GM12878 (cell line): ENCODE data around the gene WTIP. TPM values are rescaled to one million over a fixed set of nuclear protein-coding genes. Genes with fewer than 3 reads are reported as not detected.

Experiments
- ATAC-seq: fragments of 200-7000 bp; cut with Tn5 transposase; 3 replicates; pipeline ENCODE4 v1.9.1; 2020; ENCODE audit warnings: mild to moderate bottlenecking, moderate library complexity
- BruUV-seq: library from RNA; stranded (reverse); fragments of 400-500 nt; replicated peaks from 2 replicates; lab custom pipeline; 2021; lab: Mats Ljungman, UMichigan
- CTCF ChIA-PET: fragments of 300-600 bp; sonication (Branson Sonifier 250); formaldehyde crosslinking; extraction: SDS; loops from one replicate; lab custom pipeline; 2021; ENCODE audit warnings: inconsistent platforms; lab: Yijun Ruan, JAX
- POLR2A ChIA-PET: fragments of 350-600 bp; formaldehyde crosslinking; extraction: SDS; loops from one replicate; lab custom pipeline; 2021; ENCODE audit warnings: inconsistent platforms; lab: Charles Lee
- RAD21 ChIA-PET: fragments of 300-600 bp; sonication (Branson Sonifier 250); formaldehyde crosslinking; loops from one replicate; lab custom pipeline; 2023; ENCODE audit warnings: antibody characterized with exemption; ENCODE audit not compliant: unreplicated experiment; lab: Charles Lee
- SMC1A ChIA-PET: fragments of 300-600 bp; sonication (Branson Sonifier 250); formaldehyde crosslinking; loops from one replicate; lab custom pipeline; 2023; ENCODE audit not compliant: unreplicated experiment, uncharacterized antibody; lab: Charles Lee
- DNase-seq: peaks from one replicate; pipeline ENCODE4 v3.0.0-alpha.2; 2011; ENCODE audit warnings: low read depth, low spot score
- FAIRE-seq: peaks from 3 replicates; lab custom pipeline; 2011; peaks lifted over from hg19 to GRCh38; lab: Jason Lieb, UNC
- H2AFZ ChIP-seq: 2 replicates; pipeline ENCODE4 v1.6.0; 2011; ENCODE audit warnings: low read depth, low read length, control low read depth; ENCODE audit not compliant: control insufficient read depth
- H3K27ac ChIP-seq: 2 replicates; pipeline ENCODE4 v1.5.1; 2011; ENCODE audit warnings: control low read depth; ENCODE audit not compliant: control insufficient read depth, insufficient read depth
- H3K27me3 ChIP-seq, 2 experiments: replicated peaks in 1 of 2; 2 replicates each; pipeline versions ENCODE4 v1.6.0 to v1.6.1; 2011; ENCODE audit warnings: low read length in 1 of 2; ENCODE audit not compliant: control insufficient read depth in 2 of 2, insufficient read depth in 2 of 2
- H3K36me3 ChIP-seq, 2 experiments: 2 replicates each; pipeline ENCODE4 v1.5.1; 2011; ENCODE audit warnings: low read length in 1 of 2; ENCODE audit not compliant: control insufficient read depth in 2 of 2, insufficient read depth in 2 of 2
- H3K4me1 ChIP-seq: 2 replicates; pipeline ENCODE4 v1.6.1; 2011; ENCODE audit warnings: mild to moderate bottlenecking, low read length, moderate library complexity, mixed read lengths; ENCODE audit not compliant: control insufficient read depth, insufficient read depth
- H3K4me2 ChIP-seq: 2 replicates; pipeline ENCODE4 v1.6.0; 2011; ENCODE audit warnings: control low read depth; ENCODE audit not compliant: control insufficient read depth, insufficient read depth
- H3K4me3 ChIP-seq: fragments of 200-600 bp; sonication (generic); 2 replicates; pipeline ENCODE4 v1.5.1; 2016
- H3K79me2 ChIP-seq: 2 replicates; pipeline ENCODE4 v1.6.0; 2011; ENCODE audit warnings: low read length; ENCODE audit not compliant: control insufficient read depth, insufficient read depth
- H3K9ac ChIP-seq: 2 replicates; pipeline ENCODE4 v1.8.0; 2011; ENCODE audit warnings: low read length, control low read depth, mixed read lengths; ENCODE audit not compliant: control insufficient read depth, insufficient read depth
- H3K9me3 ChIP-seq: replicated peaks from 3 replicates; pipeline ENCODE4 v1.5.1; 2011; ENCODE audit warnings: mild to moderate bottlenecking, low read length; ENCODE audit not compliant: control insufficient read depth, insufficient read depth
- H4K20me1 ChIP-seq: 2 replicates; pipeline ENCODE4 v1.6.0; 2011; ENCODE audit not compliant: control insufficient read depth, insufficient read depth
- ESRRA ChIP-seq: IDR thresholded peaks from 2 replicates; pipeline ENCODE4 v1.6.1; 2012; ENCODE audit warnings: mild to moderate bottlenecking, low read length, improper control_type of control experiment
- HCFC1 ChIP-seq: fragments of 150-350 bp; IDR thresholded peaks from 2 replicates; pipeline ENCODE4 v1.6.1; 2014; ENCODE audit warnings: low read length
- HSF1 ChIP-seq: fragments of 150-350 bp; IDR thresholded peaks from 2 replicates; pipeline ENCODE4 v1.6.1; 2014; ENCODE audit warnings: mild to moderate bottlenecking, low read depth, low read length
- IKZF2 ChIP-seq, 2 experiments: fragments of 450-650 bp; IDR thresholded peaks; 2 replicates each; pipeline ENCODE4 v1.6.1; 2017; ENCODE audit warnings: mild to moderate bottlenecking in 2 of 2, moderate library complexity in 2 of 2
- MXI1 ChIP-seq: fragments of 150-350 bp; IDR thresholded peaks from 2 replicates; pipeline ENCODE4 v1.6.1; 2011; ENCODE audit warnings: low read depth, mild to moderate bottlenecking, inconsistent platforms, low read length, improper control_type of control experiment
- NFXL1 ChIP-seq: fragments of 450-650 bp; IDR thresholded peaks from 2 replicates; pipeline ENCODE4 v1.6.1; 2017; ENCODE audit warnings: antibody characterized with exemption, mild to moderate bottlenecking, borderline replicate concordance
- NR2C1 ChIP-seq: fragments of 450-650 bp; IDR thresholded peaks from 2 replicates; pipeline ENCODE4 v1.6.1; 2017; ENCODE audit warnings: antibody characterized with exemption, mild to moderate bottlenecking, moderate library complexity
- ZZZ3 ChIP-seq: IDR thresholded peaks from 2 replicates; pipeline ENCODE4 v1.6.1; 2011; ENCODE audit warnings: low read depth; ENCODE audit not compliant: control insufficient read depth, insufficient read length
- WGBS: methylation state at CpG from one replicate; pipeline ENCODE4 v1.1.6; 2016; ENCODE audit warnings: low lambda C conversion rate; ENCODE audit not compliant: insufficient replicate concordance, insufficient coverage; ENCODE audit errors: missing lambda C conversion rate; 5-methylcytosine and 5-hydroxymethylcytosine counted together
- in situ Hi-C: fragments of 300-500 bp; cut with MboI; formaldehyde crosslinking; loops from 9 replicates; pipeline ENCODE4 v1.14.3; 2018; ENCODE audit warnings: mixed read lengths
- intact Hi-C: fragments of 100-400 bp; cut with micrococcal nuclease; formaldehyde crosslinking; loops from one replicate; pipeline ENCODE4 v1.14.2; 2022; ENCODE audit not compliant: unreplicated experiment
- polyA plus RNA-seq, 11 experiments: library from polyadenylated mRNA; depleted of rRNA in 4 of 11; unstranded in 6 of 11; stranded (reverse) in 5 of 11; fragments of >200 nt; fragmentation: Nextera tagmentation in 4 of 11; fragmentation: Illumina TruSeq in 1 of 11; extraction: Ambion mirVana in 4 of 11; extraction: Trizol in 1 of 11; gene quantifications; 1 replicate in 1 of 11; 2 replicates in 10 of 11; pipeline versions ENCODE4 v1.2.1 to v1.2.3, GENCODE V29; 2011 to 2016; ENCODE audit warnings: inconsistent platforms in 2 of 11, missing spikeins in 2 of 11, low read depth in 1 of 11
- total RNA-seq, 4 experiments: library from RNA; depleted of rRNA in 3 of 4; stranded (reverse); fragments of >200 nt in 3 of 4; fragmentation: Illumina TruSeq in 1 of 4; extraction: Trizol in 1 of 4; gene quantifications; 2 replicates each; pipeline versions ENCODE4 v1.2.1 to v1.2.3, GENCODE V29; 2013 to 2021

WTIP gene
- total and polyA plus RNA-seq, 10 of the 15 experiments (the other 5 are each of a cell fraction or from before 2014, with no cell fraction given), result 0.06 to 0.77 (median 0.17) TPM; not detected in 2

- FAIRE-seq, result no peak
- H3K36me3 ChIP-seq, result no peaks in the 10 kb centered on the region
- POLR2A ChIA-PET, result no interaction called here
- TF ChIP-seq ESRRA (no peak), NR2C1 (no peak), ZZZ3 (no peak), IKZF2 (IDR thresholded peaks at IDR 0.05) (no peak), HCFC1 (no peak), NFXL1 (no peak), HSF1 (no peak), MXI1 (no peak)
- 41% methylated on average over 16 of the region's 16 CpGs for WGBS
- no peak overlapping the region for H3K4me2 ChIP-seq
- RAD21 ChIA-PET, result no interaction called here
- no peaks in the 10 kb centered on the region for H3K27me3 ChIP-seq
- ATAC-seq, result no peak
- intact Hi-C loops, result no loop called here
- no peaks in the 10 kb centered on the region for H3K79me2 ChIP-seq
- SMC1A ChIA-PET, result no interaction called here
- BruUV-seq, result no TSS peak
- H2AFZ ChIP-seq, result no peak overlapping the region
- DNase-seq, result no peak
- H3K9me3 ChIP-seq, result no peaks in the 10 kb centered on the region
- CTCF ChIA-PET, result interaction anchor here (0.6 to 1.0 kb wide), 3 partner anchors 54 to 209 kb away, joined by 3 to 4 read pairs (median 3); no protein-coding TSS in a partner anchor
- no peak overlapping the region for H3K4me3 ChIP-seq
- in situ Hi-C loops, result no loop called here
- H3K9ac ChIP-seq, result no peak overlapping the region
- H3K4me1 ChIP-seq, result no peaks in the 10 kb centered on the region
- H3K27ac ChIP-seq, result no peak overlapping the region
- no peaks in the 10 kb centered on the region for H4K20me1 ChIP-seq
These were observed 22.1 kb downstream of the WTIP start for GRCh38 chr19:34503531-34504272.
